Sigmoid colon (tissue), 7 donors: ENCODE measurements around the gene HDGF. TPM values are rescaled to one million over a fixed set of nuclear protein-coding genes. Genes with fewer than 3 reads are reported as not detected.
A peak's percentile ranks its signal among the peaks of the same experiment; 100 is the strongest.

Experiments used
- DNase-seq: peaks from one replicate; pipeline ENCODE4 v3.0.0-alpha.2; 2019
- H3K27ac ChIP-seq, 4 donors: fragments of 200-600 bp; sonication (generic); one replicate each; pipeline ENCODE4 v1.5.1; 2016 to 2019; ENCODE audit warnings: mild to moderate bottlenecking in 1 of 4
- H3K27me3 ChIP-seq, 3 donors: fragments of 200-600 bp; sonication (generic); one replicate each; pipeline ENCODE4 v1.5.1; 2019; ENCODE audit warnings: mild to moderate bottlenecking in 1 of 3
- H3K36me3 ChIP-seq, 4 donors: fragments of 200-600 bp; sonication (generic); one replicate each; pipeline ENCODE4 v1.5.1; 2016 to 2019
- H3K4me1 ChIP-seq, 4 donors: fragments of 200-600 bp; sonication (generic); one replicate each; pipeline ENCODE4 v1.5.1; 2017 to 2019
- H3K4me3 ChIP-seq, 4 donors: fragments of 200-600 bp; sonication (generic); one replicate each; pipeline ENCODE4 v1.5.1; 2017 to 2019; ENCODE audit warnings: mild to moderate bottlenecking in 2 of 4, moderate library complexity in 1 of 4
- H3K9me3 ChIP-seq, 4 donors: fragments of 200-600 bp in 3 of 4; sonication (generic) in 3 of 4; one replicate each; pipeline versions ENCODE4 v1.5.1 to v1.6.1; 2013 to 2019
- CTCF ChIP-seq, 4 experiments: fragments of 450-650 bp in 3 of 4; fragments of 200-600 bp in 1 of 4; IDR thresholded peaks; one replicate each; pipeline ENCODE4 v1.5.1; 2016 to 2019; ENCODE audit warnings: antibody characterized with exemption in 4 of 4, mild to moderate bottlenecking in 3 of 4, moderate library complexity in 2 of 4
- EP300 ChIP-seq, 4 donors: sonication (generic); formaldehyde crosslinking; IDR thresholded peaks; one replicate each; pipeline ENCODE4 v1.6.1; 2017; ENCODE audit warnings: antibody characterized with exemption in 4 of 4
- POLR2A ChIP-seq, 2 donors: fragments of 450-650 bp; IDR thresholded peaks; one replicate each; pipeline ENCODE4 v1.6.1; 2016; ENCODE audit warnings: antibody characterized with exemption in 2 of 2, mild to moderate bottlenecking in 2 of 2, moderate library complexity in 2 of 2
- POLR2AphosphoS5 ChIP-seq, 4 donors: sonication (generic); formaldehyde crosslinking; IDR thresholded peaks; one replicate each; pipeline ENCODE4 v1.6.1; 2017; ENCODE audit warnings: antibody characterized with exemption in 4 of 4
- WGBS, 2 donors: extraction: QIAGEN DNeasy Blood & Tissue Kit; methylation state at CpG; one replicate each; pipeline ENCODE4 v1.1.7; 2013; 5-methylcytosine and 5-hydroxymethylcytosine counted together
- intact Hi-C: fragments of 100-400 bp; cut with DNase I; formaldehyde crosslinking; loops from one replicate; pipeline ENCODE4 v1.15.1; 2023
- polyA plus RNA-seq, 3 donors: library from polyadenylated mRNA; stranded (reverse); fragments of 200-250 nt; gene quantifications; one replicate each; pipeline ENCODE4 v1.2.3, GENCODE V29; 2013
- total RNA-seq, 4 donors: library from RNA; depleted of rRNA; stranded (reverse); fragments of >200 nt; gene quantifications; one replicate each; pipeline ENCODE4 v1.1.0, GENCODE V29; 2016
- donor health status: healthy with polysubstance abuse.
- donor health status: Bipolar disorder and iron deficiency.
- donor health status: healthy.

HDGF gene
- total and polyA plus RNA-seq, 7 donors: 108 to 297 (median 128) TPM

- H3K4me3 ChIP-seq: peak overlapping the region; percentile 34 to 55 (median 44)
- H3K4me1 ChIP-seq: peaks cover 0 to 74% (median 72%) of the 10 kb centered on the region in 4 donors
- TF ChIP-seq POLR2AphosphoS5 (IDR thresholded peaks at IDR 0.05) (peak in 1 of 4 donors; percentile 61), CTCF (IDR thresholded peaks at IDR 0.05) (no peak)
- H3K9me3 ChIP-seq: no peaks in the 10 kb centered on the region
- intact Hi-C loops: loop anchor here (2.0 to 10.0 kb wide), 2 partner anchors 20 to 188 kb away; partner anchors contain the start of gene PEAR1
- peak; percentile 91 for DNase-seq
- WGBS, 2 donors: 7% methylated on average over 29 of the region's 29 CpGs
- H3K27ac ChIP-seq: peak overlapping the region; percentile 81 to 87 (median 84)
- H3K27me3 ChIP-seq: no peaks in the 10 kb centered on the region
- H3K36me3 ChIP-seq: no peaks in the 10 kb centered on the region
These were observed 44.6 kb downstream of the HDGF start for GRCh38 chr1:156706657-156707416.

DNA sequence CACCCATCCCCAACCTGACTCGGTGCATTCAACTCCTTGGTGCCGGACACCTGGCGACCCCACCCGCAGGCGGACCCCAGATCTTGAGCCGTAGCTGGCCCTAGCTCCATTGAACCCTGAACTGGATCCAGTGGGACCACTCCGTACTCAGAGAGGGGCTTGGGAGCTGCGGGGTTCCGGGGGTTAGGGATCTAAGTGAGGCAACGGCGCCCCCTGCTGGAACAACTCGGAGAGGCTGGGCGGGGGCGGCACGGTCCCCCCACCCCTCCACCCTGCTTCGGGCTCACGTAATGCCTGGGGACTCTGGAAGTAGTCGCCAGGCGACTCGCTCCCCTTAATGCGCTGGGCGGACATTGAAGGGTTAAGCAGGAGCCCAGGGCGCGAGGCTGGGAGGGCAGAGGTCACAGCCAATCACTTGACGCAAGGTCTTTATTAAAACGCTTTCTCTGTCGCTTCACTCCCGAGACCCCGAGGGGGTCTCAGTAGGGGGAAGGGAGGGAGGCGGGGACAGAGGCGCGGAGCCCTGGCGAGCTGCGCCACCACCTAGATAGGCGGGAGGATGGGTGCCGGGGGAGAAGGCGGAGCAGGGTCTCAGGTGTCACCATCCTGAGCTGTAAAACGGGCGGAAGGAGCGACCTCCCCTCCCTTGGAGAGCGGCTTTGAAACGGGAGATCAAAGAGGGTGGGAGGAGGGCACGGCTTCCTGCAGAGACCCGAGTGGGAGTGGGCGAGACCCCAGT, 45.4 kb downstream of the HDGF start:
- TF ChIP-seq EP300 (IDR thresholded peaks at IDR 0.05) (no peak), CTCF (IDR thresholded peaks at IDR 0.05) (peak; percentile 66 to 86 (median 74)), POLR2A (IDR thresholded peaks at IDR 0.05) (no peak), POLR2AphosphoS5 (IDR thresholded peaks at IDR 0.05) (peak in 2 of 4 donors; percentile 26 to 27)
- Histone ChIP-seq H3K36me3 (no peaks in the 10 kb centered on the region), H3K27ac (peak overlapping the region; percentile 81 to 87 (median 84)), H3K9me3 (no peaks in the 10 kb centered on the region), H3K4me1 (peaks cover 0 to 66% (median 65%) of the 10 kb centered on the region in 4 donors), H3K4me3 (peak overlapping the region; percentile 34 to 55 (median 44)), H3K27me3 (peaks cover 0 to 6% (median 0%) of the 10 kb centered on the region in 3 donors)
- 0 to 2% methylated on average over 45 of the region's 45 CpGs for WGBS, 2 donors
- DNase-seq: peak; percentile 88
- intact Hi-C loops: loop anchor here (2.0 to 10.0 kb wide), 3 partner anchors 17 to 189 kb away; partner anchors contain the start of gene PEAR1

GRCh38 chr1:156705321-156705917, 46.1 kb downstream of the HDGF start, which contains the start of gene CRABP2:
Gene CRABP2, minus strand, starts transcription at chr1:156705583. Its CDS starts 137 bp downstream, at chr1:156705446.
- H3K36me3 ChIP-seq: no peaks in the 10 kb centered on the region
- peak within 1 kb of the TSS; percentile 81 to 87 (median 84) for H3K27ac ChIP-seq
- peaks cover 0 to 60% (median 59%) of the 10 kb centered on the region in 4 donors for H3K4me1 ChIP-seq
- H3K9me3 ChIP-seq: no peaks in the 10 kb centered on the region
- DNase-seq: peak; percentile 80
- 1 to 2% methylated on average over 42 of the region's 42 CpGs for WGBS, 2 donors
- peak within 1 kb of the TSS; percentile 34 to 55 (median 44) for H3K4me3 ChIP-seq
- H3K27me3 ChIP-seq: peaks cover 0 to 9% (median 0%) of the 10 kb centered on the region in 3 donors
- intact Hi-C loops: loop anchor here (2.0 to 10.0 kb wide), 2 partner anchors 17 to 189 kb away; partner anchors contain the start of gene PEAR1
- TF ChIP-seq POLR2AphosphoS5 (IDR thresholded peaks at IDR 0.05): no peak
- no peak for TF ChIP-seq EP300 (IDR thresholded peaks at IDR 0.05)
- no peak for TF ChIP-seq POLR2A (IDR thresholded peaks at IDR 0.05)
- no peak for TF ChIP-seq CTCF (IDR thresholded peaks at IDR 0.05)

GRCh38 chr1:156704930-156705320, 46.5 kb downstream of the HDGF start:
- Histone ChIP-seq H3K4me1 (peaks cover 0 to 55% (median 54%) of the 10 kb centered on the region in 4 donors), H3K27ac (peak overlapping the region; percentile 81 to 87 (median 84)), H3K4me3 (peak overlapping the region; percentile 34 to 55 (median 44)), H3K27me3 (peaks cover 0 to 9% (median 0%) of the 10 kb centered on the region in 3 donors), H3K9me3 (no peaks in the 10 kb centered on the region), H3K36me3 (no peaks in the 10 kb centered on the region)
- 2 to 4% methylated on average over 29 of the region's 29 CpGs for WGBS, 2 donors
- intact Hi-C loops: loop anchor here (2.0 to 10.0 kb wide), 2 partner anchors 16 to 190 kb away; partner anchors contain the start of gene PEAR1
- peak; percentile 91 for DNase-seq
- no peak for TF ChIP-seq EP300 (IDR thresholded peaks at IDR 0.05)
- peak in 1 of 4 donors; percentile 59 for TF ChIP-seq POLR2AphosphoS5 (IDR thresholded peaks at IDR 0.05)
